NCI-H2227 (cell line): ENCODE measurements around the gene HIPK4.
"Not testable (repeated sequence)": the region's sequence is repeated elsewhere in the genome, so short reads cannot be mapped to it uniquely, and the experiment has no call there.

Experiments used
- DNase-seq: peaks from one replicate; lab custom pipeline; 2025; ENCODE audit not compliant: unreplicated experiment; lab: John Stamatoyannopoulos, UW

Gene HIPK4

GRCh38 chr19:40341601-40342482, 48.1 kb downstream of the HIPK4 start:
- DNase-seq: no peak

GRCh38 chr19:40339018-40339728, 50.8 kb downstream of the HIPK4 start:
- no peak for DNase-seq

- DNase-seq: no peak
Measured at GRCh38 chr19:40337594-40337993, 52.4 kb downstream of the HIPK4 start.

GRCh38 chr19:40337107-40337506, 52.9 kb downstream of the HIPK4 start:
- no peak for DNase-seq

GRCh38 chr19:40336601-40336900, 53.4 kb downstream of the HIPK4 start:
- DNase-seq: no peak

GRCh38 chr19:40335855-40336600, 54.0 kb downstream of the HIPK4 start:
- no peak for DNase-seq

- DNase-seq: peak; percentile 58
Measured at GRCh38 chr19:40335101-40335500, 54.9 kb downstream of the HIPK4 start.

GRCh38 chr19:40333083-40333482, 56.9 kb downstream of the HIPK4 start:
- not testable (repeated sequence) for DNase-seq

- no peak for DNase-seq
Measured at GRCh38 chr19:40332669-40333068, 57.3 kb downstream of the HIPK4 start.

GRCh38 chr19:40331052-40331451, 58.9 kb downstream of the HIPK4 start:
- no peak for DNase-seq
